K562 (cell line): Measurements from ENCODE around the gene AQP4. TPM values are rescaled to one million over a fixed set of nuclear protein-coding genes. Genes with fewer than 3 reads are reported as not detected.

Experiments used
- ATAC-seq: fragments of 200-7000 bp; cut with Tn5 transposase; 3 replicates; pipeline ENCODE4 v1.9.1; 2020; ENCODE audit warnings: moderate library complexity
- BruUV-seq: library from RNA; stranded (reverse); fragments of 400-500 nt; replicated peaks from 2 replicates; lab custom pipeline; 2021; lab: Mats Ljungman, UMichigan
- CTCF ChIA-PET: fragments of 300-600 bp; formaldehyde crosslinking; extraction: SDS; loops from one replicate; lab custom pipeline; 2021; ENCODE audit warnings: low intra/inter-chr PET ratio; lab: Yijun Ruan, JAX
- POLR2A ChIA-PET: fragments of 300-600, 350-650 bp; sonication (Branson Sonifier 250); formaldehyde crosslinking; extraction: SDS; loops from one replicate; lab custom pipeline; 2021; ENCODE audit warnings: antibody characterized with exemption, inconsistent platforms; lab: Yijun Ruan, JAX
- DNase-seq, 4 experiments: peaks; one replicate each; pipeline versions ENCODE4 v3.0.0 to v3.0.0-alpha.2; 2011 to 2018; ENCODE audit warnings: low spot score in 3 of 4, mixed read lengths in 3 of 4; ENCODE audit errors: extremely low read depth in 1 of 4
- FAIRE-seq: peaks from 2 replicates; lab custom pipeline; 2011; peaks lifted over from hg19 to GRCh38; lab: Jason Lieb, UNC
- H2AFZ ChIP-seq: 2 replicates; pipeline ENCODE4 v1.6.0; 2011; ENCODE audit warnings: low read depth, low read length, control low read depth, inconsistent platforms
- H3K27ac ChIP-seq: fragments of 200-600 bp; 3 replicates; pipeline ENCODE4 v1.8.0; 2011; ENCODE audit warnings: low read depth, mild to moderate bottlenecking, control low read depth, inconsistent platforms, low read length, moderate library complexity, mixed read lengths; ENCODE audit errors: extremely low read depth
- H3K27me3 ChIP-seq, 2 experiments: fragments of 300-600 bp in 1 of 2; 2 replicates in 1 of 2; 3 replicates in 1 of 2; pipeline versions ENCODE4 v1.6.0 to v1.8.0; 2011; ENCODE audit warnings: inconsistent platforms in 2 of 2, low read length in 2 of 2, mild to moderate bottlenecking in 1 of 2, mixed read lengths in 1 of 2, moderate library complexity in 1 of 2; ENCODE audit not compliant: control insufficient read depth in 2 of 2, insufficient read depth in 2 of 2
- H3K36me3 ChIP-seq: fragments of 300-600 bp; 3 replicates; pipeline ENCODE4 v1.8.0; 2011; ENCODE audit warnings: mild to moderate bottlenecking, low read length, inconsistent platforms; ENCODE audit not compliant: control insufficient read depth, insufficient read depth
- H3K4me1 ChIP-seq, 2 experiments: fragments of 200-600 bp in 1 of 2; replicated peaks in 1 of 2; 2 replicates in 1 of 2; 3 replicates in 1 of 2; pipeline versions ENCODE4 v1.5.1 to v1.8.0; 2011; ENCODE audit warnings: inconsistent platforms in 2 of 2, low read length in 2 of 2, mild to moderate bottlenecking in 1 of 2, mixed read lengths in 1 of 2, moderate library complexity in 1 of 2; ENCODE audit not compliant: control insufficient read depth in 2 of 2, insufficient read depth in 2 of 2
- H3K4me2 ChIP-seq: 2 replicates; pipeline ENCODE4 v1.6.1; 2011; ENCODE audit warnings: low read length, control low read depth, inconsistent platforms, mixed read lengths; ENCODE audit not compliant: insufficient read depth
- H3K4me3 ChIP-seq: fragments of 200-600 bp; sonication (generic), shearing (Covaris generic); 2 replicates; pipeline ENCODE4 v1.5.1; 2016; ENCODE audit warnings: control low read depth, inconsistent platforms
- H3K79me2 ChIP-seq: fragments of 200-600 bp; 3 replicates; pipeline ENCODE4 v1.8.0; 2011; ENCODE audit warnings: low read length, inconsistent platforms; ENCODE audit not compliant: control insufficient read depth, insufficient read depth
- H3K9ac ChIP-seq, 2 experiments: 2 replicates each; pipeline versions ENCODE4 v1.6.0 to v1.6.1; 2011; ENCODE audit warnings: low read depth in 2 of 2, low read length in 2 of 2, control low read depth in 1 of 2, inconsistent platforms in 1 of 2, mild to moderate bottlenecking in 1 of 2, mixed read lengths in 1 of 2; ENCODE audit not compliant: insufficient read depth in 1 of 2
- H3K9me1 ChIP-seq: one replicate; pipeline ENCODE4 v1.6.0; 2011; ENCODE audit warnings: inconsistent platforms, mild to moderate bottlenecking, low read length, moderate library complexity; ENCODE audit not compliant: control insufficient read depth, insufficient read depth
- H3K9me3 ChIP-seq: replicated peaks from 2 replicates; pipeline ENCODE4 v1.5.1; 2011; ENCODE audit warnings: low read depth, low read length, inconsistent platforms; ENCODE audit not compliant: control insufficient read depth, insufficient read depth
- H4K20me1 ChIP-seq: replicated peaks from 2 replicates; pipeline ENCODE4 v1.6.1; 2011; ENCODE audit warnings: low read length, inconsistent platforms, mixed read lengths; ENCODE audit not compliant: control insufficient read depth, insufficient read depth
- ATF6 ChIP-seq: sonication (generic); formaldehyde crosslinking; IDR thresholded peaks from 2 replicates; pipeline ENCODE4 v1.4.0; 2020; ENCODE audit warnings: mild to moderate bottlenecking, missing genetic modification reagents
- KDM5B ChIP-seq: fragments of 200-600 bp; sonication (generic); IDR thresholded peaks from 2 replicates; pipeline ENCODE4 v1.6.1; 2012; ENCODE audit warnings: low read depth, mild to moderate bottlenecking, moderate library complexity, low read length, control low read depth, inconsistent platforms; ENCODE audit not compliant: insufficient replicate concordance
- KLF16 ChIP-seq: IDR thresholded peaks from 2 replicates; pipeline ENCODE4 v1.6.1; 2016; ENCODE audit warnings: antibody characterized with exemption
- MEIS2 ChIP-seq: fragments of 450-650 bp; IDR thresholded peaks from 2 replicates; pipeline ENCODE4 v1.6.1; 2014; ENCODE audit warnings: mild to moderate bottlenecking; ENCODE audit not compliant: partially characterized antibody
- NEUROD1 ChIP-seq: fragments of 150-350 bp; IDR thresholded peaks from 2 replicates; pipeline ENCODE4 v1.6.1; 2014; ENCODE audit warnings: borderline replicate concordance, low read length, low read depth; ENCODE audit not compliant: partially characterized antibody
- RBM22 ChIP-seq: fragments of 200-400 bp; formaldehyde crosslinking; IDR thresholded peaks from 2 replicates; pipeline ENCODE4 v1.6.1; 2018; ENCODE audit warnings: low read length, low read depth; ENCODE audit not compliant: poor library complexity, severe bottlenecking
- TCF7L2 ChIP-seq: fragments of 150-350 bp; IDR thresholded peaks from 2 replicates; pipeline ENCODE4 v1.6.1; 2016; ENCODE audit warnings: low read depth, mild to moderate bottlenecking, low read length, moderate library complexity
- TSC22D4 ChIP-seq: fragments of 450-650 bp; IDR thresholded peaks from 2 replicates; pipeline ENCODE4 v1.6.1; 2016; ENCODE audit warnings: missing genetic modification characterization, missing biosample characterization, control low read depth
- ZNF445 ChIP-seq: fragments of 250-450 bp; sonication (Bioruptor Pico); IDR thresholded peaks from 2 replicates; pipeline ENCODE4 v1.4.0; 2020; ENCODE audit warnings: low read depth, mild to moderate bottlenecking, moderate library complexity
- ZNF584 ChIP-seq: fragments of 200-800 bp; sonication (Bioruptor generic); IDR thresholded peaks from 2 replicates; pipeline ENCODE4 v1.6.1; 2016; ENCODE audit warnings: low read depth, mild to moderate bottlenecking, missing genetic modification characterization, missing compliant biosample characterization
- WGBS: fragments of 100-300 bp; shearing (Covaris generic); methylation state at CpG from one replicate; pipeline ENCODE4 v1.1.6; 2016; ENCODE audit warnings: low coverage, mixed read lengths; ENCODE audit not compliant: insufficient coverage; ENCODE audit errors: missing lambda C conversion rate; 5-methylcytosine and 5-hydroxymethylcytosine counted together
- in situ Hi-C: fragments of 300-500 bp; cut with MboI; formaldehyde crosslinking; loops from 4 replicates; pipeline ENCODE4 v1.15.0; 2018; ENCODE audit warnings: inconsistent platforms, mixed read lengths
- intact Hi-C: fragments of 100-400 bp; cut with micrococcal nuclease; formaldehyde crosslinking; loops from 2 replicates; pipeline ENCODE4 v1.14.2; 2022
- polyA plus RNA-seq, 8 experiments: library from polyadenylated mRNA; depleted of rRNA in 4 of 8; stranded (reverse) in 5 of 8; unstranded in 3 of 8; fragments of >200 nt; fragmentation: Nextera tagmentation in 2 of 8; fragmentation: Illumina TruSeq in 1 of 8; extraction: Ambion mirVana in 2 of 8; extraction: Trizol in 1 of 8; gene quantifications; 2 replicates each; pipeline versions ENCODE4 v1.2.1 to v1.2.3, GENCODE V29; 2011 to 2014; ENCODE audit warnings: inconsistent platforms in 1 of 8, missing spikeins in 1 of 8
- total RNA-seq, 7 experiments: library from RNA; depleted of rRNA in 6 of 7; stranded (reverse); fragments of >200 nt in 6 of 7; fragmentation: Illumina TruSeq in 2 of 7; extraction: Trizol in 2 of 7; gene quantifications; 2 replicates each; pipeline versions ENCODE4 v1.2.1 to v1.2.3, GENCODE V29; 2011 to 2021; ENCODE audit warnings: low replicate concordance in 1 of 7
- TF ChIP-seq, protein P1 (sequence below): fragments of 450-650 bp; IDR thresholded peaks from 2 replicates; pipeline ENCODE4 v1.6.1; 2014; ENCODE audit warnings: low read depth, mild to moderate bottlenecking, moderate library complexity, borderline replicate concordance

The AQP4 gene
- total and polyA plus RNA-seq, 9 of the 15 experiments (the other 6 are each of a cell fraction or from before 2014, with no cell fraction given): 0.31 TPM; not detected in 8

- H4K20me1 ChIP-seq: no peaks in the 10 kb centered on the region
- no peak overlapping the region for H3K4me3 ChIP-seq
- 0% methylated on average over 3 of the region's 3 CpGs for WGBS
- H3K36me3 ChIP-seq: no peaks in the 10 kb centered on the region
- H3K9me3 ChIP-seq: no peaks in the 10 kb centered on the region; the same call in 1 of the 2 replicates
- H3K4me2 ChIP-seq: no peak overlapping the region
- in situ Hi-C loops: no loop called here
- H3K27me3 ChIP-seq: no peaks in the 10 kb centered on the region
- POLR2A ChIA-PET: no interaction called here
- CTCF ChIA-PET: no interaction called here
- no peaks in the 10 kb centered on the region for H3K9me1 ChIP-seq
- H2AFZ ChIP-seq: no peak overlapping the region
- TF ChIP-seq TSC22D4 (no peak), KLF16 (no peak)
- no peaks in the 10 kb centered on the region for H3K4me1 ChIP-seq
- H3K27ac ChIP-seq: no peak overlapping the region
- DNase-seq (no peak), ATAC-seq (no peak), FAIRE-seq (no peak)
- intact Hi-C loops: no loop called here
- no peaks in the 10 kb centered on the region for H3K79me2 ChIP-seq
- H3K9ac ChIP-seq: no peak overlapping the region
- BruUV-seq: no TSS peak
These were observed 53.0 kb downstream of the AQP4 start for GRCh38 chr18:26812462-26812861.

GRCh38 chr18:26809346-26809745 lies 56.2 kb downstream of the AQP4 start:
- Histone ChIP-seq H3K36me3 (no peaks in the 10 kb centered on the region), H3K9ac (no peak overlapping the region), H4K20me1 (no peaks in the 10 kb centered on the region), H3K4me1 (no peaks in the 10 kb centered on the region), H3K9me3 (no peaks in the 10 kb centered on the region; the same call in 1 of the 2 replicates), H3K4me2 (no peak overlapping the region), H3K27me3 (no peaks in the 10 kb centered on the region), H3K9me1 (no peaks in the 10 kb centered on the region), H3K4me3 (no peak overlapping the region), H3K79me2 (no peaks in the 10 kb centered on the region), H2AFZ (no peak overlapping the region), H3K27ac (no peak overlapping the region)
- intact Hi-C loops: no loop called here
- WGBS: 0% methylated on average over 5 of the region's 5 CpGs
- ATAC-seq: no peak
- no peak for FAIRE-seq
- BruUV-seq: no TSS peak
- in situ Hi-C loops: no loop called here
- POLR2A ChIA-PET: no interaction called here
- CTCF ChIA-PET: no interaction called here
- no peak for DNase-seq
- TF ChIP-seq TCF7L2: no peak
- TF ChIP-seq NEUROD1: no peak
- TF ChIP-seq MEIS2: no peak
- TF ChIP-seq ZNF445: no peak
- TF ChIP-seq ZNF584: no peak
- no peak for TF ChIP-seq KDM5B
- TF ChIP-seq, protein P1, sequence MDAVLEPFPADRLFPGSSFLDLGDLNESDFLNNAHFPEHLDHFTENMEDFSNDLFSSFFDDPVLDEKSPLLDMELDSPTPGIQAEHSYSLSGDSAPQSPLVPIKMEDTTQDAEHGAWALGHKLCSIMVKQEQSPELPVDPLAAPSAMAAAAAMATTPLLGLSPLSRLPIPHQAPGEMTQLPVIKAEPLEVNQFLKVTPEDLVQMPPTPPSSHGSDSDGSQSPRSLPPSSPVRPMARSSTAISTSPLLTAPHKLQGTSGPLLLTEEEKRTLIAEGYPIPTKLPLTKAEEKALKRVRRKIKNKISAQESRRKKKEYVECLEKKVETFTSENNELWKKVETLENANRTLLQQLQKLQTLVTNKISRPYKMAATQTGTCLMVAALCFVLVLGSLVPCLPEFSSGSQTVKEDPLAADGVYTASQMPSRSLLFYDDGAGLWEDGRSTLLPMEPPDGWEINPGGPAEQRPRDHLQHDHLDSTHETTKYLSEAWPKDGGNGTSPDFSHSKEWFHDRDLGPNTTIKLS: no peak
- TF ChIP-seq ATF6 (CRISPR knock-in tag): no peak
- no peak for TF ChIP-seq RBM22
